ENCODE results near the gene GNPDA1.
A peak's percentile ranks its signal among the peaks of the same experiment; 100 is the strongest.

Gene GNPDA1

GRCh38 chr5:142023836-142024235 is 11.0 kb upstream of the GNPDA1 start:
- DNase-seq (ENCODE audit: low spot score) = no peak

GRCh38 chr5:142020122-142020659 is 7.4 kb upstream of the GNPDA1 start:
- no peak for DNase-seq (ENCODE audit: low spot score)

GRCh38 chr5:142017832-142018427 is 5.1 kb upstream of the GNPDA1 start:
- no peak for DNase-seq (ENCODE audit: low spot score)

- no peak for DNase-seq (ENCODE audit: low spot score)
Measured at GRCh38 chr5:142016556-142016955, 3.7 kb upstream of the GNPDA1 start.

GRCh38 chr5:142015781-142016533 is 3.1 kb upstream of the GNPDA1 start:
- DNase-seq (ENCODE audit: low spot score) = no peak

- peak; percentile 48 for DNase-seq (ENCODE audit: low spot score)
Measured at GRCh38 chr5:142014911-142015584, 2.2 kb upstream of the GNPDA1 start.

GRCh38 chr5:142013734-142014521 is 1.1 kb upstream of the GNPDA1 start:
- peak; percentile 68 for DNase-seq (ENCODE audit: low spot score)

- DNase-seq (ENCODE audit: low spot score) = peak; percentile 56
Measured at GRCh38 chr5:142012186-142012785, 541 bp downstream of the GNPDA1 start.

GRCh38 chr5:142011572-142012185 is 1.1 kb downstream of the GNPDA1 start:
- DNase-seq (ENCODE audit: low spot score) = no peak

GRCh38 chr5:142009886-142010285 is 2.9 kb downstream of the GNPDA1 start:
- no peak for DNase-seq (ENCODE audit: low spot score)

- DNase-seq (ENCODE audit: low spot score) = no peak
Measured at GRCh38 chr5:142008813-142009212, 4.0 kb downstream of the GNPDA1 start.

- DNase-seq (ENCODE audit: low spot score) = no peak
Measured at GRCh38 chr5:142007237-142007544, 5.6 kb downstream of the GNPDA1 start.

GRCh38 chr5:142006363-142007236 is 6.2 kb downstream of the GNPDA1 start:
- no peak for DNase-seq (ENCODE audit: low spot score)

GRCh38 chr5:142003266-142003800 is 9.5 kb downstream of the GNPDA1 start:
- DNase-seq (ENCODE audit: low spot score) = no peak

- DNase-seq (ENCODE audit: low spot score) = no peak
Measured at GRCh38 chr5:142000704-142001484, 11.9 kb downstream of the GNPDA1 start.

- DNase-seq (ENCODE audit: low spot score) = no peak
Measured at GRCh38 chr5:142000173-142000572, 12.7 kb downstream of the GNPDA1 start.

GRCh38 chr5:141997358-141997960 is 15.4 kb downstream of the GNPDA1 start:
- no peak for DNase-seq (ENCODE audit: low spot score)

- DNase-seq (ENCODE audit: low spot score) = no peak
Measured at GRCh38 chr5:141995656-141996055, 17.2 kb downstream of the GNPDA1 start.

All from AG08396 (cell line).